Renal cortical epithelial cell (primary cell): ENCODE results near the gene PDCD1. TPM values are rescaled to one million over a fixed set of nuclear protein-coding genes. Genes with fewer than 3 reads are reported as not detected.

Experiments used
- DNase-seq: peaks from one replicate; pipeline ENCODE4 v3.0.0-alpha.2; 2011; ENCODE audit warnings: low read depth
- total RNA-seq: library from RNA; depleted of rRNA; stranded (reverse); fragments of >200 nt; gene quantifications from 2 replicates; pipeline ENCODE4 v1.2.3, GENCODE V29; 2014

PDCD1 gene
- total RNA-seq, 1 donor from 2014 or later: 0.15 TPM

DNA sequence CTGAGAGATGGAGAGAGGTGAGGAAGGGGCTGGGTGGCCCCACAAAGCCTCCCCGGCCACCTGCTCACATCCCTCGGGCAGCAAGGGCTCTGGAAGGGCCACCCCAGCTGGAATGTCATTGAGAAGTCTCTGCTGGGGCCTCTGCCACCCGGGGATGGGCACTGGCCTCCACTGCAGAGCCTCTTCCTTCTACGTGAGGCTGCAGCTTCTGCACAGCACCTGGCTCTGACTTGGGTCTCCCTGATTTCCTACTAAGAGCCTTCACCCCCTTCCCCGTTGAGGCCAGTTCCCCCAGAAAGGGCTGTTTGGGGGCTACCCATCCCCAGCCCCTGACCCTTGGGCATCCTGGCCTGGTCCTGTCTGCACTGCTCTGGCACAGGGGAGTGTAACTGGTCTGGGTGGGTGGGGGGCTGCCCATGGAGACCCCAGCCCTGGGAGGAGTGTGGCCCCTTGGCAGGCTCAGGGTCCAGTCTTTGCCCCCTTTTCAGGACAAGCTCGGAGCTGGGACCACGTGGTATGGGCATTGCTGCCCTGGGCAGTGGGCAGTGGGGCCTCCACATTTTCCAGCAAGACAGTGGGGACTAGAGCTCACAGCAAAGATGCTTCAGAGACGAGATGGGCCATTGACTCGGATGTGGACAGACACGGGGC lies 5.6 kb downstream of the PDCD1 start:
- DNase-seq: no peak

DNA sequence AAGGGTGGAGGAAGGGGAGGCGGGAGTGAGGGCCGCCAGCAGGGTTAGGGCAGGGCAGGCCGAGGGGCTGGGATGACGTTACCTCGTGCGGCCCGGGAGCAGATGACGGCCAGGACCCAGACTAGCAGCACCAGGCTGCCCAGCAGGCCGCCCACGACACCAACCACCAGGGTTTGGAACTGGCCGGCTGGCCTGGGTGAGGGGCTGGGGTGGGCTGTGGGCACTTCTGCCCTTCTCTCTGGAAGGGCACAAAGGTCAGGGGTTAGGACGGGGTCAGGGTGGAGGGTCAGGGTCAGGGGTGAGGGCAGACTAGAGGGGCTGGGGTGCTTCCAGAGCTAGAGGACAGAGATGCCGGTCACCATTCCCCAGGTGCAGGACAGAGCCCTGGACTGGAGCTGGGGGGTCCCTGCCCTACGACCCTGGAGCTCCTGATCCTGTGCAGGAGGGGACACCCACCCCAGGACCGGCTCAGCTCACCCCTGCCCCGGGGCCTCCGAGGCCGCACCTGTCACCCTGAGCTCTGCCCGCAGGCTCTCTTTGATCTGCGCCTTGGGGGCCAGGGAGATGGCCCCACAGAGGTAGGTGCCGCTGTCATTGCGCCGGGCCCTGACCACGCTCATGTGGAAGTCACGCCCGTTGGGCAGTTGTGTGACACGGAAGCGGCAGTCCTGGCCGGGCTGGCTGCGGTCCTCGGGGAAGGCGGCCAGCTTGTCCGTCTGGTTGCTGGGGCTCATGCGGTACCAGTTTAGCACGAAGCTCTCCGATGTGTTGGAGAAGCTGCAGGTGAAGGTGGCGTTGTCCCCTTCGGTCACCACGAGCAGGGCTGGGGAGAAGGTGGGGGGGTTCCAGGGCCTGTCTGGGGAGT lies 6.3 kb downstream of the PDCD1 start:
- DNase-seq: no peak

DNA sequence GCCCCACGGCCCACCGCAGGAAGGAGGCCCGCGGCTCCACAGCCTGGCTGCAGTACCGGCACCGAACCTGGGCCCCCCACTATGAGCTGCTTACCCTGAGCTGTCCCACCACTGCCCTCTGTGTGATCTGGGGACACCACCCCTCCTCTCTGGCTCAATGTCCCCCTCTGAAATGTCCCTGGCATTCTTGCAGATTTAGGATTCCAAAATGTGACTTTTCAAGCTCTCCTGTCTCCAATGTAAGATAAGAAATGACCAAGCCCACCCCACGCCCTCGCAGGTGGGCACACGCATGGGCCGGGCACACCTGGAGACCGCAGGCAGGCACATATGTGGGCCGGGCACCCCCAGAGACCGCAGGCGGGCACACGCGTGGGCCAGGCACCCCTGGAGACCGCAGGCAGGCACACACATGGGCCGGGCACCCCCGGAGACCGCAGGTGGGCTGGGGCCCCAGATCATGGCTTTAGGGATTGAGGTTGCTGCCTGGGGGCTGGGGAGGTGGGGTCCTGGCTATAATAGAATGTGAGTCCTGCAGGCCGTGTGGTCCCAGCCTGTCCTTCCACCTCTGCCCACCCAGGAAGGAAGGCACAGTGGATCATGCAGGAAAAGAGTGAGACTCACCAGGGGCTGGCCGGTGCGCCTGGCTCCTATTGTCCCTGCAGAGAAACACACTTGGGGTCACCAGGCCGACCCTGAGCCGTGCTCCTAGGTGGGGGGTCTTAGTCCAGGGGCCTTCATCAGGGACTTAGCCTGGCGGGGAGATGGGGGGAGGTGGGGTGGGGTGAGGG lies 7.2 kb downstream of the PDCD1 start:
- DNase-seq: no peak

DNA sequence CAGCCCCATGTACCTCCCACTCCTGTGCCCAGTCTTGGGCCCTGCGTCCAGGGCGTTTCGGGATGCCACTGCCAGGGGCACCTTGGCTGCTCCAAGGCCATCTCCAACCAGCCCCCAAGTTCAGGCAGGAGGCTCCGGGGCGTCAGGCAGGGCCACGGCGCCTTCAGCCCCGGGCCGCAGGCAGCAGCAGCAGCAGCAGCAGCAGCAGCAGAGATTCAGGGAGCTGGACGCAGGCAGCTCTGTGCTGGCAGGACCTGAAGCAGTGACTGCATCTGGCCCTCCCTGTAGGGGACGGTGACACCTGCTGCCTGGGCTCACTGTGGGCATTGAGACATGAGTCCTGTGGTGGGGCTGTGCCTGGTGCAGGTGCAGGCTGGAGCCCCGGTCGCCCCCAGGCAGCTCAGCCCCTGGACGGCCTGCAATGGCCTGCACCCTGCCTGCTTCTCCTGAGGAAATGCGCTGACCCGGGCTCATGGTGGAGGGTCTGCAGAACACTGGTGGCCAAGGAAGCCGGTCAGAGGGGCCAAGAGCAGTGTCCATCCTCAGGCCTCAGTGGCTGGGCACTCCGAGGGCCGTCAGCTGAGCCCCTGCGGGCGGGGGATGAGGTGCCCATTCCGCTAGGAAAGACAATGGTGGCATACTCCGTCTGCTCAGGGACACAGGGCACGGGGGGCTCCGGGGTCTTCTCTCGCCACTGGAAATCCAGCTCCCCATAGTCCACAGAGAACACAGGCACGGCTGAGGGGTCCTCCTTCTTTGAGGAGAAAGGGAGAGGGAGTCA lies 8.0 kb downstream of the PDCD1 start:
- DNase-seq: no peak

DNA sequence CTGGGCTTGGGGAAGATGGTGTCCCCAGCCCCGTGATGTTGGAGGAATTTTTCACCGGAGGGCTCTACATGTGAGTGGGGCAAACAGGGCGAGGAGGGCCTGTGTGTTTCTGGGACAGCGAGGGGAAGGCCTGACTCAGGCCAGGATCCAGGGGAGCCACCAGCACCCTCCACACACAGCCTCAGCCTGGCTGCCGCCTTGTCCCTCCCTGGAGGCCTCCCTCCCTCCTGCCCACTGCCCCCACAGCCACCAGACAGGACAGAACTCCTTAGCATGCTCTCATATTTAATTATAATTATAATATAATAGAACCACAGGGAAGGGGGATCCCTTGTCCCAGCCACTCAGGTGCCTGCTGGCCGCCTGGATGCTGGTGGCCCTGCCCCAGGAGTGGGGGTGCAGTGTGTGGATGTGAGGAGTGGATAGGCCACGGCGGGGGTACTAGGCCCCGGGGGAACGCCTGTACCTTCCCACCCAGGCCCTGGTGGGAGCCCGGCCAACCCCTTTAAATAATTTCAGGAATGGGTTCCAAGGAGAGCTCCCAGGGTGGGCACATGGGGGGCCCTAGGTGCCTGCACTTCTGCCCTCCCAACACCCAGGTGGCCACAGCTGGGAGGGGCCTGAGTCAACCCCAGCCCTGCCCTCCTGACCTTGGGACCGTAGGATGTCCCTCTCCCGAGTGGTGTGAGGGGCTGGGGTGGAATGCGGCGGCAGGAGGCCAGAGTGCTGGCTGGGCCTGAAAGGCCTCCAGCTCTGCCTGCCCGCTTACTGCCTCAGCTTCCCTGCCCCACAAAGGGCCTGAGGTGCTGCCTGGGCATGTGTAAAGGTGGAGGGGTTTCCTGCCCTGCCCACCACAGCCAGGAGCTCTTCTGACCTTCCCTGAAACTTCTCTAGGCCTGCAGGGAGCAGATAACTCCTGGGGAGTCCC lies 8.8 kb downstream of the PDCD1 start:
- DNase-seq: no peak

DNA sequence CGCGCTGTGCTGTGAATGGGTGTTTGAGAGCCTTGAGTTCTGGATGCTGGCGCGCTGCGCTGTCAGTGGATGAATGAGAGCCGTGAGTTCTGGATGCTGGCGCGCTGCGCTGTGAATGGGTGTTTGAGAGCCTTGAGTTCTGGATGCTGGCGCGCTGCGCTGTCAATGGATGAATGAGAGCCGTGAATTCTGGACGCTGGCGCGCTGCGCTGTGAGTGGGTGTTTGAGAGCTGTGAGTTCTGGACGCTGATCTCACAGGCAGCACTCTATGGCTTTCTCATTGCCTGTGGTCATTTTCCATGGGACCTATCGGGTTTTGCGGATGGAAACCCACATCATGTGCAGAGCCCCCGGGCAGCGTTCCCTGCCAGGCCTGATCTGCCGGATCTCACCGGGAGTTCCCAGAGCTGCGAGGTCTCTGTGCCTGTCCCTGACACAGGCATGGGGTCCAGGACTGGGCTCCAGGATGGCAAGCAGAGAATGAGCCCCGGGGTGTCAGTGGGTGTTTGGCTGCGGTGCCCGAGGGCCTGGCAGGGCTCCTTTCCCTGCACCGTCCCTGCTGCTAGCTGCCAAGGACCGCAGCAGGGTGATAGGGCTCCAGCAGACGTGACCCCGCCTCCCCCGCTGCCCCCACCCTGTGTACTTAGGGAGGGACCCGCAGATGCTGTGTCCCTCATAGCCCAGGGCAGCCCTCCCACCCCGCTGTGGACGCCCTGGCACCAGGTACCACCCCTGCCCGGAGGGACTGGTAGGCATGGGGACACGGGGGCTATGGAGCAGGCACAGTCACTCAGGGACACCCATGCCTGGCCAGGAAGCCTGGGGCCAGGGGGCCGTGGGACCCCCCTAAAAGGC lies 9.7 kb downstream of the PDCD1 start:
- no peak for DNase-seq

DNA sequence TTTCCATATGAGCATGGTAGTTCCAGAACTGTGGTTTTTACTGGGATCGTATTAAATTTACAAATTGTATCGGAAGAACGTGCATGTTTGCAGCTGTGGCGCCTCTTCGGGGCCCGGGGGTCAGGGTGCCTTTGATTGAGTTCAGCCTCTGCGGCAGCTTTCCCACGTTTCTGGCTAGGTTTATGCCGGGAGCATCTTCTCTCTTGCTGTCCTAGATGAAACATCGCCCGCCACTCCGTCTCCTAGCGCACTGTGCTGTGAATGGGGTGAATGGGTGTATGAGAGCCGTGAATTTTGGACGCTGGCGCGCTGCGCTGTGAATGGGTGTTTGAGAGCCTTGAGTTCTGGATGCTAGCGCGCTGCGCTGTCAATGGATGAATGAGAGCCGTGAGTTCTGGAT lies 12.3 kb downstream of the PDCD1 start:
- DNase-seq: no peak

DNA sequence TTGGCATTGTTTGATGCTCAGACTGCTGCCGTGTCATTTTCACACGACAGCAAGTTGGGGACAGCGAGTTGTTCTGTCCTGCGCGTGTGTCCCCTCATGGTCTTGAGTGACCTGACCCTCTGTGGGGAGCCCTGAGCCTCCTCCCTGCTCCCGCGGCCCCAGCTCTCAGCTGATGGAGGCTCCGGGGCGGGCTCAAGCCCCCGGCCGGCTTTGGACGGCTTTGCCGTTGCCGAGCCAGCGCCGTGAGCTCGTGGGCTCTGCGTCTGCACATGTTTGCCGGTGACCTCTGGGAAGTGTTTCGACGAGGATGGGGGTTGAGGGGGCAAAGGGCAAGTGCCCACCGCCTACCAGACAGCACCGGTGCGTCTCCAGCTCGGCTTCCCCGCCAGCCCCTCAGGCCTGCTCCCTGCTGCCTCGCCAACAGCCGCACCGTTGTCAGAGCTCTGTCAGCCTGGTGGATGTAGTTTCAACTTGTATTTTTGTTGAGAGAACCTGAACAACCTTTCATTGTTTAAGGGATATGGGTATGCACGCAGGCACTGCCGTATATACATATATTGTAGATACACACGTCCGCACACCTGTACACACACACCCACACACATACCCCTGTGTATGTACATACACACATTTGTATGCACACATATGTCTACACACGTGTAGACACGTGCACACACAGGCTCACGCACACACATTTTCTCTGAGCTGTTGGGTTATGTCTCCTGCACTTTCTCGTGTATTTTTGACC lies 13.7 kb downstream of the PDCD1 start:
- no peak for DNase-seq

DNA sequence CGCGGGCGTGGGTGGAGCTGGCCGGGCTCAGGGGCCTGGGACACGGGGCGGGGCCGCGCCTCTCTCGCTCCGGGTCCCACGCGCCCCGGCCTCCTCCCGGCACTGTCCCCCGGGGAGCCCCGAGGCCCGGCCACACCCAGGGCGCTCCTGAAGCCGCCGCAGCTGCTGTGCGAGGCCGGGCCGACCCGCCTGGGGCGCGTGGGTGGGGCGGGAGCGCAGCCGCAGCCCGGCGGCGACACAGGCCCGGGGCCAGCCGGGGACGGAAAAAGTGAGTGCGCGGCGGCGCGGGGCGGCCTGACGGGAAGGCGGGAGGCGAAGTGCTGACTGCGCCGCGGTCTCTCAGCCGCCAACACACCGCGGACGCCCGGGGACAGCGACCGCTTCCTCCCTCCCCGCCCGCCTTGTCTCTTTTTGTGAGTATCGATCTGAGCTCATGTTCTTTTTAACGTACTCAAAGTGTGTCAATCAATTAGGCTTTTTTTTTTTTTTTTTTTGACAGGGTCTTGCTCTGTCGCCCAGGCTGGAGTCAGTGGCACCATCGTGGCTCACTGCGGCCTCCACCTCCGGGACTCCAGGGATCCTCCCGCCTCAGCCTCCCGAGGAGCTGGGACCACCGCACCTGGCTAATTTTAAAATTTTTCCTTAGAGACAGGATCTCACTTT lies 14.5 kb downstream of the PDCD1 start:
- no peak for DNase-seq

DNA sequence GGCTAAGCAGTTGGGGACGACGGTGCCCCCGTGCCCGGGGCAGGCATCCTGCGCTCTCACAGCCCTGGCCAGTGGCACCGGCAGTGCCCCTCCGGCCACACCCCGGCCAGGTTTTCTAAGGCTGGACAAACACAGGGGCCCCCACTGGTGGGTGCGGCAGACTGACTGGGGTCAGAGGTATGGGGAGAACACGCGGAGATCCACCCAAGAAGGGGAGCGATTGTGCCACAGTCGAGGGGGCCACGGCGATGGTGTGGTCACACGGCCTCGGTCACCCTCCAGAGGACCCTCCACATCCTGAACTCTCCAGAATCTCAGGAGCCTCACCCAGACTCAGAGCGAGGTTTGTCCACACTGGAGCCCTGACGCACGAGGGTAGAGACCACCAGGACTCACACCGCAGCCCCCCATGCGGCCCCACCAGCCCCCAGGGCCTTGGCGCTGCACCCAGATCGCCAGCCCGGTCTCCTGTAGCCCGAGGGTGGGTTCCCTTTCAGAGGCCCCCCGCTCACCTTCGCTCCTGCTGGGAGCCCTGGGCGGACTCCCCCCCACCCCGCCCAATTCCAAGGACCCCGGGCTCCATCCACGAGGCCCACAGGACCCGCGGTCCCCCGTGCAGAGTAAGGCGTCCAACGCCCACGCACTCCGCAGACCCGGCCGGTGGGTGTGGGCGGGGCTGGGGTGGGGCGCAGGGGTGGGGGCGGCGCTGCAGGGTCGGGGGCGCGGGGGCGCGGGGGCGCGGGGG lies 15.2 kb downstream of the PDCD1 start:
- no peak for DNase-seq

DNA sequence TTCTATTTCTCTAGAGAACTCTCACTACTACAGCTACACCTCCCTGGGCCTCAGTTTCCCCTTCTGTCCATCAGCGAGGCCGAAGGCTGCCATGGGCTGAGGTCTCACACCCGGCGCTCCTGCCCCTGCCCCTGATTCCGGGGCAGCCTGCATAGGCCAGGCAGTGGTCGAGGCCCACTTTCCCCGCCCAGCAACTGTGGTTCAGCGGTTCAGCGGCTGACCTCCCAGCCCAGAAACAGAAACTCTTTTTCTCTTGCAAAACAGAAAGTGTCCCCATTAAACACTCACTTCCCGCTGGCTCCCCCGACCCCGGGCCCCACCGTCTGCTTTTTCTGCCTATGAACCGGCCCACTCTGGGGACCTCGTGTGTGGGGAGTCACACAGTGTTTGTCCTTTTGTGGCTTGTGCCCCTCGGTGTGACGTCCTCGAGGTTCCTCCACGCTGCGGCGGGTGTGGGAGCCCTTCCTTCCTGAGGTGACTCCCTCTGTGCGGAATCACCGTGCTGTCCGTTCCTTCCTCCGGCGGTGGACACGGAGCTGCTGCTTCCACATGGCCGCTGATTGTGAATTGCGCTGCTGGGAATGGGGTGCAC lies 16.0 kb downstream of the PDCD1 start:
- DNase-seq: no peak

DNA sequence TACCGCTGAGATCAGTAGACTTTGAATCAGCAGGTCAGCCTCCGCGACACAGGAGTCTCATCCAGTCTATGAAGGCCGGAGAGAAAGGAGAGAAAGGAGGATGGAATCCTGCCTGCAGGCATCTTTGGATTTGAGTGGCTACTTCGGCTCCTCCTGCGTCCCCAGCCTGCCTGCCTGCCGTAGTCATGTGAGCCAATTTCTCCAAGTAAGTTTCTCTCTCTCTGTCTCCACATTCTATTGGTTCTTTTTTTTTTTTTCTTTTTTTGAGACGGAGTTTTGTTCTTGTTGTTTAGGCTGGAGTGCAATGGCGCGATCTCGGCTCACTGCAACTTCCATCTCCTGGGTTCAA lies 16.7 kb downstream of the PDCD1 start:
- no peak for DNase-seq

DNA sequence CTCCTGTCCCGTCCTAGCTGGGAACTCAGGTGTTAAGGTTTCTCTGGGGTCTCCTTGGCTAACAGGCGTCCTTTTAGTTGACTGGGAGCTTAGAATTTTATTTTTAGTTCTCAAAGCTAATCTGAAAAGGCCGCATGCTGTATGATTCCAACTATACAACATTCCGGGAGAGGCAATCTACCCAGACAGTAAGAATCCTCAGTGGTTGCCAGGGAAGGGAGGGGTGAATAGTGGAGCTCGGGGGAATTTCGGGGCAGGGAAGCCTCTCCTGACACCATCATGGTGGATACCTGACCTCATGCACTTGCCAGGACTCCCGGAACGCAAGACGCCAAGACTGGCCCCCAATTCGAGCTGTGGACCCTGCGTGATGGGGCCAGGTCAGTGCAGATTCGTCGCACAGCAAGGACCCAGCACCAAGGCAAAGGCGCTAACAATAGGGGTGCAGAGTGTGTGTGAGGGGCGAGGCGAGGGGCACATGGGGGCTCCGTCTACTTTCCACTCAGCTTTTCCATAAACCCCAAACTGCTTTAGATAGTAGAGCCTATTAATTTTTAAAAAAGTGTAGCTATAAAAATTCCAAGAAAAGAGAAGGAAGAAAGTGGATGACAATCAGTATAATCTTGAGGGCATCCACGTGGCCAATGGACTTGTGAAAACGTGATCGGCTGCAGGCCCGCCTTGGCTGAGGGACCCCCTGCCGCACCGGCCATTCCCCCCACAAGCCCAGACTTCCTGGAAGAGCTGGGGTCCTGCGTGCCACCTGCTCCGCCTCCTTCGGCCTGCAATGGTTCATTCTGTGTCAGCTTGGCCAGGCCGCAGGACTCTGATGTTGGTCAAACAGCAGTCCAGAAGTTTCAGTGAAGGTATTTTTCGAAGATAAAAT lies 17.3 kb downstream of the PDCD1 start:
- no peak for DNase-seq

DNA sequence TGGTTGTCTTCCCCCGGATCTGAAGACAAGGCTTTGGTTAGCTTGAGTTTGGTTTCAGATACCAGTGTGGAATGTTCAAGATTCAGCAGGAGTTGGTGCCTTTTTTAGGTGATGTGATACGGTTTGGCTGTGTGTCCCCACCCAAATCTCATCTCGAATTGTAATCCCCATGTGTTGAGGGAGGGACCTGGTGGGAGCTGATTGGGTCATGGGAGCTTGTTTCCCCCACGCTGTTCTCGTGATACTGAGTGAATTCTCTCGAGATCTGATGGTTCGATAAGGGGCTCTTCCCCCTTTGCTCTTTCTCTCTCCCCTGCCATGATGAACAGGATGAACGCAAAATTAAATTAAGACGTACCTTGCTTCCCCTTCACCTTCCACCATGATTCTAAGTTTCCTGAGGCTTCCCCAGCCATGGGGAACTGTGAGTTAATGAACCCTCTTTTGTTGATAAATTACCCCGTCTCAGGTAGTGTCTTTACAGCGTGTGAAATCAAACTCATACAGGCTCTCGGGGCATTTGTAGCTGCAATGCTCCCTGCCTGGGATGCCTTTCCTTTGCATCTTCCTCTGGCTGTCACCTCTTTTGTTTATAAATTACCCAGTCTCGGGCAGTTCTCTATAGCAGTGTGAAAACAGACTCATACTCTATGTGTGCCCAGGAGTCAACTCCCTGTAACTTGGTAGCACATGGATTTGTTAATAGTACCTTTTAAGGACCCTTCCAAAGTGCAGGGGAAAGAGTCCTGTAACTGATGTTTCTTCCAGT lies 21.3 kb downstream of the PDCD1 start:
- DNase-seq: no peak

DNA sequence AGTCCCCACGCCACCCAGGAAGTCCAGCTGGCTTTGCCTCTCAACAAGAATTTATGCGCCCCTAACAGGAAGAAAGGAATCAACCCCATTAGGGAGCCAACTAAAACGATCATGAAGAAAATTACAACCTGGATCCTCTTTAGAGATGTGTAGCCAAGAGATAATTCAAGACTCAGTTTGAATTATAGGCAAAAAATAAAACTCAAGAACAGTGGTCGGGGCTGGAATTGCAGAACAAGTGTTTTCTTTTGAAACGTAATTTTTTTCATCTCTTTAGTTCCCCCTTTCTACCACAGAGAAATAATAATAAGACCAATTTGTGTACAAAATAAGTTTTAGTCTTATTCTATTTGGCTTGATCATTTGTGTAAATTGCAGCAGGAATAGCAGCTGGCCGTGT lies 22.4 kb downstream of the PDCD1 start:
- no peak for DNase-seq

DNA sequence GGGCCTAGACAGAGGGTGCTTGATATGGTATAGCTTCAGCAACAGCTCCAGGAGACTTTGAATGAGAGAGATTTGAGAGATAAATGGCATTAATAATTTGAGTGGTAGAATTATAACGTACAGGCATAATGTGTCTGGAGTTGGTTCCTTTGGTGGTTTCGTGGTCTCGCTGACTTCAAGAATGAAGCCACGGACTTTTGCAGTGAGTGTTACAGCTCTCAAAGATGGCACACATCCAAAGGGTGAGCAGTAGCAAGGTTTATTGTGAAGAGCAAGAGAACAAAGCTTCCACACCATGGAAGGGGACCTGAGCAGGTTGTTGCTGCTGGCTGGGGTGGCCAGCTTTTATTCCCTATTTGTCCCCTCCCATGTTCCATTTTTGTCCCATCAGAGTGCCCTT lies 23.1 kb downstream of the PDCD1 start:
- DNase-seq: no peak
